ENCODE measurements around the gene CCT8L2.
"Not testable (repeated sequence)": the region's sequence is repeated elsewhere in the genome, so short reads cannot be mapped to it uniquely, and the experiment has no call there.

The CCT8L2 gene

DNA sequence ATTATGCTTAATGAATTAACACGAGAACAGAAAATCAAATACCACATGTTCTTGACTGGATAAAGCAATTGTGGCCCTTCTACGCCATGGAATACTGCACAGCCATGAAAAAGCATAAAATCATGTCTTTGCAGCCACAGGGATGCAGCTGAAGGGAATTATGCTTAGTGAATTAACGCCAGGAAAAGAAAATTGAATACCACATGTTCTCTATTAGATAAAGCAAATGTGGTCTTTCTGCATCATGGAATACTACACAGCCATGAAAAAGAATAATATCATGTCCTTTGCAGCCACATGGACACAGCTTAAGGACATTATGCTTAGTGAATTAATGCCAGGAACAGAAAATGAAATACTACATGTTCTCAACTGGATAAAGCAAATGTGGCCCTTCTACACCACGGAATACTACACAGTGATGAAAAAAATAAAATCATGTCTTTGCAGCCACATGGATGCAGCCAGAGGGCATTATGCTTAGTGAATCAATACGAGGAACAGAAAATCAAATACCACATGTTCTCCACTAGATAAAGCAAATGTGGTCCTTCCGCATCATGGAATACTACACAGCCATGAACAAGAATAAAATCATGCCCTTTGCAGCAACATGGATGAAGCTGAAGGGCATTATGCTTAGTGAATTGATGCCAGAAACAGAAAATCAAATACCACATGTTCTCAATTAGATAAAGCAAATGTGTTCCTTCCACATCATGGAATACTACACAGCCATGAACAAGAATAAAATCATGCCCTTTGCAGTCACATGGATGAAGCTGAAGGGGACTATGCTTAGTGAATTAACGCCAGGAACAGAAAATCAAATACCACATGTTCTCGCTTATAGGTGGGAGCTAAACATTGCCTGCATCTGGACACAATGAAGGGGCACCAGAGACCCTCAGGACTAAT is 37.3 kb downstream of the CCT8L2 start:
- not testable (repeated sequence) for H3K36me3 Mint-ChIP-seq; H3K9me3 Mint-ChIP-seq (ENCODE audit: low read depth); H3K27ac Mint-ChIP-seq; H3K4me1 Mint-ChIP-seq (ENCODE audit: low read depth); H3K27me3 Mint-ChIP-seq; H3K4me3 Mint-ChIP-seq

DNA sequence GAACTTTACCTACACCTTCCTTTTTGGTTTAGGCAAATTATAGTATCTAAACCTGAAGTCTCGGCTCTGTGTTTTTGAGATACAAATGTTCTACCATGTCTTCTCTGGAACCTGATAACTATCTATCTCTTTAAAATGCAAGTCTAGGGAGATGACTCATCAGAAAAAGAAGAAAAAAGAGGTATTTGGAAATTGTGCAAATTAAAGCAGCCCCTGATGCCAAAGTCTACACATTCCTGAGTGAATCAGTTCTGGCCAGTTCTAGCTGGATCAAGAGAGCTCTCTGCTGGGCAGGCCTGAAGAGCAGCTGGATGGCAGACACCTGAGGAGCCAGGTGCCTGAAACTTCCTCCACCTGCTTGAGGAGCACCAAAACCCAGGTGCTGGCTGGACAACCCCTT is 49.3 kb downstream of the CCT8L2 start:
- not testable (repeated sequence) for H3K9me3 Mint-ChIP-seq (ENCODE audit: low read depth); H3K36me3 Mint-ChIP-seq; H3K27me3 Mint-ChIP-seq; H3K4me1 Mint-ChIP-seq (ENCODE audit: low read depth); H3K4me3 Mint-ChIP-seq; H3K27ac Mint-ChIP-seq
